Measurements from ENCODE around the gene EEF1AKMT3. TPM values are rescaled to one million over a fixed set of nuclear protein-coding genes. Genes with fewer than 3 reads are reported as not detected.
"Not testable (repeated sequence)": the region's sequence is repeated elsewhere in the genome, so short reads cannot be mapped to it uniquely, and the experiment has no call there.

EEF1AKMT3 gene
- total RNA-seq, 2 experiments from 2014 or later, result 3.7 to 3.9 TPM

GRCh38 chr12:57817261-57817989, 45.0 kb downstream of the EEF1AKMT3 start:
- Mint-ChIP-seq H3K27me3 (no peaks in the 10 kb centered on the region), H3K4me1 (peaks cover 1% of the 10 kb centered on the region), H3K9me3 (no peaks in the 10 kb centered on the region), H3K36me3 (peaks cover 4% of the 10 kb centered on the region), H3K4me3 (no peak overlapping the region), H3K27ac (no peak overlapping the region)
- no peak for DNase-seq

- not testable (repeated sequence) for H3K36me3 Mint-ChIP-seq, H3K27ac Mint-ChIP-seq, H3K9me3 Mint-ChIP-seq, H3K27me3 Mint-ChIP-seq, H3K4me1 Mint-ChIP-seq, H3K4me3 Mint-ChIP-seq, DNase-seq
Observed at GRCh38 chr12:57817990-57818331, 45.5 kb downstream of the EEF1AKMT3 start.

DNA sequence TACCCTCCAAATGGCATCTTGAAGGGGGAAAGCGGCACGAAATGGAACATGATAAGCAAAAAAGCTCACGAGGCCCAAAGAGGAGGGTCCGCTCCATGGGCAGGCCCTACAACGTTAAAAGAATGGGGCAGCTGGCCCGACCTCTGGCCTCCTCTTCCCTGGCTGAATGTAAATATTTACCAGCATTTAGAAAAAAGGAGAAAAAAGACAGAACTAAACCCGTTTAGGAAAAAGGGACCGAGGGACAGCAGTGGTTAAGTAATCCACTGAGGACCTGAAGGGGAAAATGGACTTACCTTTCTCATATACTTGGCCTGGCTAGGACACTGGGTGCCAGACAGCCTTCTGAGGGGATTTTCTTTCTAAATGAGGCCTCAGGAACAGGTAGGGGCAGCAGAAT, 47.7 kb downstream of the EEF1AKMT3 start:
- H3K4me1 Mint-ChIP-seq, H3K4me3 Mint-ChIP-seq, H3K27me3 Mint-ChIP-seq, DNase-seq, H3K36me3 Mint-ChIP-seq, H3K9me3 Mint-ChIP-seq, H3K27ac Mint-ChIP-seq: not testable (repeated sequence)

DNA sequence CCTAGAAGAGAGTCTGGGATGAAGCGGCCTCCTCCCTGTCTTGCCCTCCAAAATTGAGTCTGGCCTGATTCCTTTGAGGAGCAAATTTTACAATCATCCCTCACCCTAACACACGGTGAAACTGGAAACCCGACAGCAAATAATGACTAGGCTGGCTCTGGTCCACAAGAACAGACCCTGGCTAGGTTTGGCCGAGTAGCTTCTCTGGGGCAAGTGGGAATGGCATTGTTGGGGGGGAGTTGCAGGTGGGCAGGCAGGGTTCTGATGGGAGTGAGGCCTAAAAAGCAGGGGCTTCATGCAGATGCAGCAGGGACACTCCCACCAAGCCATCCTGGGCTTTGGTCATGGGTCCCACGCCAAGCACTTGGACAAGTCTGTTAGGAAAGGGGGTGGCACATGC, 48.6 kb downstream of the EEF1AKMT3 start:
- H3K27me3 Mint-ChIP-seq, H3K27ac Mint-ChIP-seq, H3K36me3 Mint-ChIP-seq, DNase-seq, H3K4me1 Mint-ChIP-seq, H3K9me3 Mint-ChIP-seq, H3K4me3 Mint-ChIP-seq: not testable (repeated sequence)

DNA sequence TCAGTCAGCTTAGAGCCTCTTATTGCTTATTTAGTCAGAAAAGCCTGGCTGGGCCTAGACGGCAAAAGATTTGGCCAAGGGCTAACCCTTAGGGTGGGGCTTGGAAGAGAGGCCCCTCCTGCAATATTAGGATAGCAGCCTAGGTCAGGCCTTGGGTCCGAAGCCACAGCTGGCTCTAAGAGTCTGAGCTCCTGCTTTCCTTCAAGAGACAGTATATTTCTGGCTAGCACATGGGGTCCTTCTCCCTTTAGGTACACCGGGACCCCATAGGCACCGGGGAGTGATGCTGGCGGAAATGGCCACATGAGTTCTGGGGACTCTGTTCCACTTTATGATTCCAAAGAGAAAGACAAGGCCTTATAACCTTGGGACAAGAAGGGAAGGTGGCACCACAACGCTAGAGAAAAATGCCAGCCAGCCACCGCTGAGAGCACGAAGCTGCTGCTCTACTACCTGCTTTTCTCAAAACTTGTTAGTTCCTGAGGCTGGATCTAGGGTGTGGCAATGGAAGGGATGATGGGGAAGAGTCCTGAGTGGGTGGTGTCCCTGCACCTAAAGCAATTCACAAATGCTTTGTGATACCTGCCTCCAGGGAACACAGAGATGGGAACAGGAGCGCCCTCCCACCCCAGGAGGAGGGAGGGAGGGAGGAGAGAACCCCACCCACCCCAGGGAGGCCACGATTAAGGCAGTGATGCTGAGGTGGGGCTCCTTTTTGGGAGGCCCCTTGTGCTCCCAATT, 49.2 kb downstream of the EEF1AKMT3 start:
- DNase-seq, result no peak
- H3K4me3 Mint-ChIP-seq, result no peak overlapping the region
- H3K9me3 Mint-ChIP-seq, result no peaks in the 10 kb centered on the region
- H3K36me3 Mint-ChIP-seq, result peaks cover 7% of the 10 kb centered on the region
- H3K27ac Mint-ChIP-seq, result no peak overlapping the region
- peaks cover 4% of the 10 kb centered on the region for H3K4me1 Mint-ChIP-seq
- H3K27me3 Mint-ChIP-seq, result no peaks in the 10 kb centered on the region

DNA sequence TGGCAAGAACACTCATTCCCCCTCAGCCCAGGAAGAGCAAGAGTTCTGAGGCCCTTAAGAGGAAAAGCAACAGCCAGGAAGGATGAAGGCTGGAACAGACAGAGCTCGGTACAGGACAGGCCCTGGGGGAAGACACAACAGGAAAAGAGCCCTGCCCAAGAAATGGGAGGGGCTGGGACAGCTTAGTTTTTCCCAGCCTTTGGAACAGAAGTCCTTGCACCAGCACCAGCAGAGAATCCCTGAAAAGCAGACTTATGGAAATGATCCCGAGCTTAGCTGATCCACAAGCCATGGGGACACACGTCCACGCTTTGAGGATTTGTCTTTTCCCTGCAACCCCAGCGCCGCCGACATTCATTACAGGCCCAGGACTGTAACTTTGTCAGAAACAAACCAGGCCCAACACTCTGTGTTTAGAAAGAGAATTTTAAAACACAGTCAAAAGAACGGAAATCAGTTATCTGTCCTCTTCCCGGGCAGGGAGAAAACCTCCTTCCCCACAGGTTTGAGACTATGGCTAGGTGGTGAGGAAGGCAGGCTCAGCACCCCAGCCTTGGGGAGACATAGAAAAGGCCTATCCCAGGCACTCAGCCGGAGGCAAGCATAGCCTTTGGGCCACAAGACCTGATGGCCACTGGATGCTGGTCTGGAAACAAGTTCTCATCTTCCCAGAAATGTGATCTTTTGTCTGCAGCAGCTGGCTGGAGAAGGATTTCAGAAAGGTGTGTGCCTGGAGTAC, 50.1 kb downstream of the EEF1AKMT3 start:
- peaks cover 4% of the 10 kb centered on the region for H3K4me1 Mint-ChIP-seq
- no peak for DNase-seq
- H3K4me3 Mint-ChIP-seq, result no peak overlapping the region
- no peaks in the 10 kb centered on the region for H3K9me3 Mint-ChIP-seq
- H3K27ac Mint-ChIP-seq, result no peak overlapping the region
- no peaks in the 10 kb centered on the region for H3K27me3 Mint-ChIP-seq
- H3K36me3 Mint-ChIP-seq, result peaks cover 7% of the 10 kb centered on the region

GRCh38 chr12:57823131-57823907, 50.9 kb downstream of the EEF1AKMT3 start:
- Mint-ChIP-seq H3K27me3 (no peaks in the 10 kb centered on the region), H3K9me3 (no peaks in the 10 kb centered on the region), H3K4me1 (peaks cover 4% of the 10 kb centered on the region), H3K4me3 (no peak overlapping the region), H3K27ac (no peak overlapping the region), H3K36me3 (peaks cover 7% of the 10 kb centered on the region)
- DNase-seq, result no peak

DNA sequence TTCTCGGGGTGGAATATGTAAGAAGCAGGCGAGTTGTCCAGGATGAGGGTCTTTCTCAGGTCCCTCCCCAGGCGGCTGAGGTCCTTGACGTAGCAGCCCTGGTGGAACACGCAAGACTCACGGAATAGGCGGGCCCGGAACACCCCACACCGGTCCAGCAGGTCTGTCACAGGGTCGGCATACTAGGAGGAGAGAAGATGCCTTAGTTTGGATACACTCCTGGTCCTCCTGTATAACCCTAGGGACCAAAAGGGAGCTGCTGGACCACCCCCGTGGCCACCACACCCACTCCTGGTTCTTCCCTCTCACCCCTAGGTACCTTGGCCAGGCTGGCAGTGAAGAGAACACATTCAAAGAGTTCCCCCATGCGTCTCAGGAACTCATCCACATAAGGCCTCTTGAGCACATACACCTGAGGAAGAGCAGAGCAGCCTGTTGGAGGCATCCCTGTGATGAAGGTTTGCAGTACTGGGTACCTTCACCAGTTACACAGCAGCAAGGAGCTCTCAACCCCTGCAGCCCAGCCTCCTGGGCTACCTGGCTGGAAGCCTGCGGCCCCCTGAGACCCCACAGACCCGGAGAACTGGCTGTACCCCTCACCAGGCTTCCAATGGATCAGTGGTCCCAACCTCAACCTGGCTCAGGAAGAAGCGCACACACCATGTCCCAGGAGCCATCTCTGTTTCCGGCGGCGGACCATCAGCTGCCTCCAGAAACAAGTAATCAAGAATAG, 51.7 kb downstream of the EEF1AKMT3 start:
- H3K27me3 Mint-ChIP-seq, result no peaks in the 10 kb centered on the region
- DNase-seq, result no peak
- peaks cover 5% of the 10 kb centered on the region for H3K36me3 Mint-ChIP-seq
- peaks cover 9% of the 10 kb centered on the region for H3K4me1 Mint-ChIP-seq
- H3K9me3 Mint-ChIP-seq, result no peaks in the 10 kb centered on the region
- H3K4me3 Mint-ChIP-seq, result no peak overlapping the region
- no peak overlapping the region for H3K27ac Mint-ChIP-seq

DNA sequence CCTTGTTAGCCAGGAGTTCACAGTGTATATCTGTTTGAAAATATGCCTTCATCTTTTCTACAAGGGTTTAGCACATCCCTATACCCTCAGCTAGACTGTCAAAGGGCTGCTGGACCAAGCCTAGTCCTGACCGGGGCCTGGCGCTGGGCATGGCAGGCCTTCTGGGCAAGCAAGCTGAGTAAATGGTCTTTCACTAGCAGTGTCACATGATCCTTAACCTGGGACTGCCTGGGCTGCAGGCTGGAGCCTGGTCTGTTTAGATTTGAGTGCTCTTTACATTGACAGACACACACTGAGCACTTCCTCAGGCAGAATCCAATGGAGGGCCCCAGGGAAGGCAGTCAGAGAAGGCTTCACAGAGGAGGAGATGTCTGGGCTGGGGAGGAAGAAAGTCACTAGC, 53.0 kb downstream of the EEF1AKMT3 start:
- Mint-ChIP-seq H3K27me3 (no peaks in the 10 kb centered on the region), H3K36me3 (peaks cover 3% of the 10 kb centered on the region), H3K27ac (peak overlapping the region; percentile 14)

GRCh38 chr12:57826400-57826799, 54.0 kb downstream of the EEF1AKMT3 start:
- peaks cover 18% of the 10 kb centered on the region for H3K4me1 Mint-ChIP-seq
- DNase-seq, result no peak
- peaks cover 4% of the 10 kb centered on the region for H3K36me3 Mint-ChIP-seq
- no peak overlapping the region for H3K27ac Mint-ChIP-seq
- no peaks in the 10 kb centered on the region for H3K9me3 Mint-ChIP-seq
- no peaks in the 10 kb centered on the region for H3K27me3 Mint-ChIP-seq
- H3K4me3 Mint-ChIP-seq, result no peak overlapping the region

More for the DNA sequence above, 53.0 kb downstream of the EEF1AKMT3 start:
- DNase-seq, result no peak
- Mint-ChIP-seq H3K4me3 (no peak overlapping the region), H3K9me3 (no peaks in the 10 kb centered on the region), H3K4me1 (peaks cover 18% of the 10 kb centered on the region)

DNA sequence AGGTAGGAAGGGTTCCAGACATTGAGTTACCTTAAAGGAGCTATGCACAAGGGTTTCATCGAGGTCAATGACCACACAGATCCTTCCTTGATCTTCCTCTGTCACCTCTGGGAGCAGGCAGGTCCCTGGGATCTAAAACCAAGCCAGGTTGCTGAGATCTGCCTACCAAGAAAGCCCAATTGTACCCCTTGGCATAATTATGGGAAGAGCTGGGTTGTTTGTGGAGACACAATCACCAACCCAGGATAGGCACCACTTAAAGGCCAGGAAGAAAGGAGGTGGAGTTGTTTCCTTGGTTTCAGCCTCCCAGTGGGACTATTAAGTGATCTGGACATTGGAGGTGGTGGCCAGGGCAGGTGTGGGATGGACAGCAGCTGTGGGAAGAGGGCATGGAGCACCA, 54.6 kb downstream of the EEF1AKMT3 start:
- Mint-ChIP-seq H3K27me3 (no peaks in the 10 kb centered on the region), H3K27ac (no peak overlapping the region), H3K4me3 (no peak overlapping the region), H3K9me3 (no peaks in the 10 kb centered on the region), H3K4me1 (peaks cover 24% of the 10 kb centered on the region), H3K36me3 (peaks cover 7% of the 10 kb centered on the region)
- no peak for DNase-seq

DNA sequence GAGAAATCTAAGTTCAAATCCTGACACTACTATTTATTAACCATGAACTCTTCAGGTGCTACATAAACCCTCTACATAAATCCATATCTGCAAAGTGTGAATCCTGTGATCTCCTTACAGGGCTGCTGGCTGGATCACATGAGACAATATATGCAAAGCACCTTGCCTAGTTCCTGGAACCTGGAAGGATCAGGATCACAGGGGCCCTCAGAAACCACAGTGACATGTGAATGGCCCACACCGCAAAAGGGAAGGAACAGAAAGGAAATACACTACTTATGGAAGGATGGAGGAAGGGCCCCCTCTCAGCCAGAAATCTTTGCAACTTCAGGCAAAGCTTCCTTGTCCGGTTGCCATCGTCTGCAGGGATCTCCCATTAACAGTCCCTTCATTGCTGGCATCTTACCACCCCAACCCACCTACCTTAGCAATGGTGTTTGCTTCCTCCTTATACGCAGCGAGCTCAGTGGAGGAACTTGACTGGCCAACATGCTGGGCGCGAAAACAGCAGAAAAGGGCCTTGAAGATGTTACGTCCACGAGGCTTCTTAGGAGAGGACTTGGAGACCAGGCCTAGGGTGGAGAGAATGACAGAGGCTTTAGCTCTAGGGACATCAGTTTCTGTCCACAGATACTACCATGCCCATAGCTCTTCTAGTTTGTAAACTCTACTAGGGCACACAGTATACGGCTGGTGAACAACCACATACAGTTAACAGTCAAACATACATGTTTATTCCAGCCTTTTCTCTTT, 56.8 kb downstream of the EEF1AKMT3 start:
- Mint-ChIP-seq H3K4me1 (peaks cover 43% of the 10 kb centered on the region), H3K27ac (peak overlapping the region; percentile 67), H3K27me3 (no peaks in the 10 kb centered on the region), H3K9me3 (no peaks in the 10 kb centered on the region), H3K4me3 (no peak overlapping the region), H3K36me3 (peaks cover 10% of the 10 kb centered on the region)
- no peak for DNase-seq

DNA sequence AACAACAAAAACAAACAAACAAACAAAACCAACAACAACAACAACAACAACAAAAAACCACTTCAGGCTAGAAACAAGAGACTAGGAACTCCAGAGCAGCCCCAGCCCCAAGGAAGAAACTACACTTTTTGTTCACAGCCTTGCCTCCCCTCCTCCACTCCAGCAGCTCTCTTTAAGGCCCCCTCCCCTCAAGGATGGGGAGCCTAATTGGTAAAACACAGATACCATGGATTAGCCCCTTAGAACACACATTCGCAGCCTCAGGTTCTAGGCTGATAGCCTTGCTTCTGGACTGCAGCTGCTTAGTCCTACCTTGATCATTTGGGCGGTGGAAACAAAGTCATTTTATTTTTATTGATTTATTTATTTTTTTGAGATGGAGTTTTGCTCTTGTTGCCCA, 58.0 kb downstream of the EEF1AKMT3 start:
- Mint-ChIP-seq H3K4me1 (peaks cover 54% of the 10 kb centered on the region), H3K27me3 (no peaks in the 10 kb centered on the region), H3K4me3 (no peak overlapping the region), H3K27ac (peak overlapping the region; percentile 47), H3K36me3 (peaks cover 9% of the 10 kb centered on the region), H3K9me3 (no peaks in the 10 kb centered on the region)
- DNase-seq, result no peak

Data from activated naive CD8-positive, alpha-beta T cell treated with anti-CD3 and anti-CD28 coated beads for 36 hours (primary cell).